AG08396 (cell line): Measurements from ENCODE around the gene UIMC1.
"Not testable (repeated sequence)": the region's sequence is repeated elsewhere in the genome, so short reads cannot be mapped to it uniquely, and the experiment has no call there.

Experiments used
- DNase-seq: peaks from one replicate; pipeline ENCODE4 v3.0.0; 2012; ENCODE audit warnings: low spot score, mixed read lengths

The UIMC1 gene

GRCh38 chr5:177006265-177006972, at the start of gene UIMC1:
TSS of gene UIMC1 (minus strand) at chr5:177006779. CDS start at chr5:176982615, 24,164 bp downstream.
- peak; percentile 95 for DNase-seq

DNA sequence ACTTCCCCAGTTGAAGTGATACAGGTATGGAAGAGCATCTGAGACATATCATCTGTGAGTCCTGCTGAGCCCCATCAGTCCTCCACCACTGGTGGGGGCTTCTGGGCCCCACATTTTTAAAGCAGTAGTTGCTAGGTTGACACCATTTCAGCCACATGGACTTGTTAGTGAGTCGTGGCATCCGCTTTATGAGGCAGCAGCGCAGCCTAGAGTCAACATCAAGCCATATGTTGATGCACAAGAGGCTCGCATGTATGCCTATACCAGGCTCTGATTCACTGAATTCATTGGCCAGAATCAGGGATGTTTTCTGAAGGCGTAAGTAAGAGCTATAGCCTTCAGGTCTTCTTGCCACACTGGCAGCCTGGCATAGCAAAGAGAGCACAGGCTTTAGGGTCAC, 42.7 kb upstream of the UIMC1 start:
- DNase-seq: no peak

DNA sequence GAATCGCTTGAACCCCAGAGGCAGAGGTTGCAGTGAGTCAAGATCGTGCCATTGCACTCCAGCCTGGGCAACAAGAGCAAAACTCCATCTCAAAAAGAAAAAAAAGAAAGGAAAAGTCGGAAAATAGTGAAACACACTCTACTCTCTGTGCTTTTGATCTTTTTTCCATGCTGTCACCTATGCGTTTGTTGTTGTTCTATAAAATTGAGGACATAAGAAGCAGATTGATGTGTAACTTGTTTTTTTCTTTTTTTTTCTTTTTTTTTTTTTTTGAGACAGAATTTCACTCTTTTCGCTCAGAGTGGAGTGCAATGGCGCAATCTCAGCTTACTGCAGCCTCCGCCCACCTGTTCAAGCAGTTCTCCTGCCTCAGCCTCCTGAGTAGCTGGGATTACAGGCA, 42.0 kb upstream of the UIMC1 start:
- DNase-seq: not testable (repeated sequence)

DNA sequence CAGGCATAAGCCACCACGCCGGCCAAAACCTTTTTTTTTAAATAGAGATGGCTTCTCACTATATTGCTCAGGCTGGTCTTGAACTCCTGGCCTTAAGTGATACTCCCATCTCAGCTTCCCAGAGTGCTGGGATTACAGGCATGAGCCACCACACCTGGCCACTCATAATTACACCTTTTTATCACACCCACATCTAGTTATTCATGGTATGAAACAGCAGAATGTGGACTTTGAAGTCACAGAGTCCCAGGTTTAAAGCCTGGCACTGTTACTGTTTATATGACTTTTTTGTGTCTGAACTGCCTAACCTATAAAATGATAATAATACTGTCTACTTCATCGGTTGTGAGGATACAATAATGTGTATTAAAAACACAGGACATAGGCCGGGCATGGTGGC, 39.1 kb upstream of the UIMC1 start:
- no peak for DNase-seq

- no peak for DNase-seq
Observed at GRCh38 chr5:177044641-177045040, 38.1 kb upstream of the UIMC1 start.

- no peak for DNase-seq
Observed at GRCh38 chr5:177043958-177044357, 37.4 kb upstream of the UIMC1 start.

DNA sequence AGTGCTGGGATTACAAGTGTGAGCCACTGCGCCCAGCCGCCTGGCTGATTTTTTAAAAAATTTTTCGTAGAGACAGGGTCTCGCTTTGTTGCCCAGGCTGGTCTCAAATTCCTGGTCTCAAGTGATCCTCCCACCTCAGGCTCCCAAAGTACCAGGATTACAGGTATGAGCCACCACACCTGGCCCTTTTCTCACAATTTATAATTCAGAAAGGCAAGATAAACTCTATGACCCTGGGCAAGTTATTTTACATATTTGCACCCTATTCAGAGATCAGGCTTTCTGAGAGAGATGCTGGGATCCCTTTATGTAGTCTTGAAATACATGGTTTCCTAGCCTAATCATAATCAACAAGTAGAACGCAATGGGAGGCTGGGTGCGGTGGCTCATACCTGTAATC, 36.5 kb upstream of the UIMC1 start:
- no peak for DNase-seq

DNA sequence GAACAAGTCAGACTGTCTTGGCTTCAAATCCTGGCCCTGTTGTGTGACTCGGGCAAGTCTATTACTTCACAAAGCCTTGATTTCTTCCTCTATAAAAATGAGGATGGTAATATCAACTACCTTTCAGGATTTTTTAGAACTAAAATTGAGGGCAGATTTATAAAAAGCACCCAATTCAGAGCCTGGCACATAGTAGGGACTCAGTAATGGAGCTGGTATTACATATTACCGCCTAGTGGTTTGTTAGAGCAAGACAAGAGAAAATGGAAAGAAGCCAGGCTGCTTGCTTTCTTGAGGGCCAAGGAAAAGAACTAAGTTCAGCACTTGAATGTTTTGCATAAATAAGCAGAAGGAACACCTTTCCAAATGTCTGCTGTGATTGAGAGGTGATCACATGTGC, 35.4 kb upstream of the UIMC1 start:
- no peak for DNase-seq

DNA sequence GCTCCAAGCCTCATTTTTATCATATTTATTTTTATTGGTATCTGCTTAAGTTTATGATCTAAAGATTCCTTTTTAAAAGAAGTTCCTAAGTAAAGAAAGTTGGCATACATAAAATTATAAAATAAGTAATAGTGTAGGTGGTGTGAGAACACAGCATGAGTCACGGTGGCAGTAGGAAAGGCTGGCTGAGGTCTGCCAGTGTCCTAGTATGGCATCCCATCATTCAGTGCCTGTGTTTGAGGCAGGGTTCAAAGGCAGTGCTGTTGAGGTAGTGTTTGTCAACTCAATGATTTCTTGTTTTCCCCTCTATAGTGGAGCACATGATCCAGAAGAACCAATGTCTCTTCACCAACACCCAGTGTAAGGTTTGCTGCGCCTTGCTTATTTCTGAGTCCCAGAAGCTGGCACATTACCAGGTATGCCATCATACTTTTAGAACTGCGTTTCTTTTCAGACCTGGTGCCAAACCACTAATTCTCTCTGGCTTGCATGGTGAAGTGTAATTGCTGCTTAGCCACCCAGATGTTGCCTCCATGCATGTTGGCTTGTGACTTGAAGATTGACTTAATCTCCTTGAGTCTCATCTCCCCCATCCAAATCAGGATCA, 34.3 kb upstream of the UIMC1 start:
- DNase-seq: peak; percentile 49

DNA sequence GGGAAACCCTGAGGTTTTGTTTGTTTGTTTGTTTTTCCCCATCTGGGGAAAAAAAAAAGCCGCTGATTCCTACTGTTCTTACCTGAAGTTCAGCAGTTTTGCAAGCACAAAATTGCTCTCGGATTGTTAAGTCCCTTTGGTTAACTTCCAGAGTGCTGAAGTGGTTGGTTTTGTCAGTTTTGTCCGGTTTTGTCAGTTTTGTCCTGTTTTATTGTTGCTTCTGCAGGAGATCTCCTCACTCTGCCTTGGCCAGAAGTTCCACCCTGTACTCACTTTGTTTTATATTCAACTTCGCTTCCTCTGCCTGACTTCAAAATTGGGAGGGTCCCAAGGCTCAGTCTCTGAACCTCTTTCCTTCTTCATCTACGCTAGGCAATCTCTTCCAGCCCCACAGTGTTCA, 30.3 kb upstream of the UIMC1 start:
- no peak for DNase-seq

- DNase-seq: no peak
Observed at GRCh38 chr5:177036443-177036842, 29.9 kb upstream of the UIMC1 start.

DNA sequence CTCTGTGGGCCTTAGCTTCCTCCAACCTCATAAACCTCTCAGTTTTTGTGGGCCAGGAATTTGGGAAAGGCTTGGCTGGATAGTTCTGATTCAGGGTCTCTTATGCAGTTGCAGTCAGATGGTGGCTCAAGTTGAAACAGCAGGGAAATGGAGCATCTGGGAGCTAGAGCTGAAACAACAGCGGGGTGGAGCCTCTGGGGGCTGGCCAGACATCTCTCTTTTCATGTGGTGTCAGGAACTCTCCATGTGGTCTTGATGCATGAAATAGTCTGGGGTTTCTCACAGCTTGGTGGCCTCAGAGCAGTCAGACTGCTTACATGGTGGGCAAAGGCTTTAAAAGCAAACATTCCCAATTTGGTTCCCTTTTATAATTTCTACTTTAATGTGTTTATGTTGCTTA, 29.4 kb upstream of the UIMC1 start:
- no peak for DNase-seq

- DNase-seq: no peak
Observed at GRCh38 chr5:177029498-177029897, 22.9 kb upstream of the UIMC1 start.

DNA sequence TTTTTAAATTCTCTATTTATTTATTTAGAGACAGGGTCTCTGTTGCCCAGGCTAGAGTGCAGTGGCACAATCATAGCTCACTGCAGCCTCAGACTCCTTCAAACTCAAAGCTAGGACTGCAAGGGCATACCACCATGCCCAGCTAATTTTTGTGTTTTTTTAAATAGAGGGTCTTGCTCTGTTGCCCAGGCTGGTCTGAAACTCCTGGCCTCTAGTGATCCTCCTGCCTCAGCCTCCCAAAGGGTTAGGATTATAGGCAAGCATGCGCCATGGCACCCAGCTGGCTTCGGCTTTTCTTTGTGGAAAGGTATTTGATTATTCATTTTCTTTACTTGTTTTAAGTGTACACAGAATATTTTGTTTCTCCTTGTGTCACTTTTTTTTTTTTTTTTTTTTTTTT, 21.1 kb upstream of the UIMC1 start:
- DNase-seq: no peak

GRCh38 chr5:177025101-177025601, 18.6 kb upstream of the UIMC1 start:
- DNase-seq: no peak

DNA sequence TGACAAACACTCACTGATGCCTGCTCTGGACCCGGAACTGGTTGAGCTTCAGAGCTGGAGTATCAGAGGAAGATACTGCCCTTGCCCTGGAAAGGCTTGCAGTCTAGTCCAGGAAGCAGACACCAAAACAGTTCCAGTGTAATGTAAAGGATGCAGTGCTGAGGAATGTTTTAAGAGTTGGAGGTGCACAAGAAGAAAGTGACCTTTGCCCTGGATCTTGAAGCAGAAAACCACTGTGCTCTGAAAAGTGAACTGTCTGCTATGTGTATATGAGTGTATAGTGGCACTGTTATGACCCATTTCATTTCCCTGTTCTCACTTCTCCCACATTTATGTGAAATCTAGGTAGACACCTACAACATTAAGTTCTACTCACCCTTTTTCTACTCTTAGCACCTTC, 18.0 kb upstream of the UIMC1 start:
- DNase-seq: no peak

GRCh38 chr5:177023303-177023664, 16.7 kb upstream of the UIMC1 start:
- peak; percentile 45 for DNase-seq

DNA sequence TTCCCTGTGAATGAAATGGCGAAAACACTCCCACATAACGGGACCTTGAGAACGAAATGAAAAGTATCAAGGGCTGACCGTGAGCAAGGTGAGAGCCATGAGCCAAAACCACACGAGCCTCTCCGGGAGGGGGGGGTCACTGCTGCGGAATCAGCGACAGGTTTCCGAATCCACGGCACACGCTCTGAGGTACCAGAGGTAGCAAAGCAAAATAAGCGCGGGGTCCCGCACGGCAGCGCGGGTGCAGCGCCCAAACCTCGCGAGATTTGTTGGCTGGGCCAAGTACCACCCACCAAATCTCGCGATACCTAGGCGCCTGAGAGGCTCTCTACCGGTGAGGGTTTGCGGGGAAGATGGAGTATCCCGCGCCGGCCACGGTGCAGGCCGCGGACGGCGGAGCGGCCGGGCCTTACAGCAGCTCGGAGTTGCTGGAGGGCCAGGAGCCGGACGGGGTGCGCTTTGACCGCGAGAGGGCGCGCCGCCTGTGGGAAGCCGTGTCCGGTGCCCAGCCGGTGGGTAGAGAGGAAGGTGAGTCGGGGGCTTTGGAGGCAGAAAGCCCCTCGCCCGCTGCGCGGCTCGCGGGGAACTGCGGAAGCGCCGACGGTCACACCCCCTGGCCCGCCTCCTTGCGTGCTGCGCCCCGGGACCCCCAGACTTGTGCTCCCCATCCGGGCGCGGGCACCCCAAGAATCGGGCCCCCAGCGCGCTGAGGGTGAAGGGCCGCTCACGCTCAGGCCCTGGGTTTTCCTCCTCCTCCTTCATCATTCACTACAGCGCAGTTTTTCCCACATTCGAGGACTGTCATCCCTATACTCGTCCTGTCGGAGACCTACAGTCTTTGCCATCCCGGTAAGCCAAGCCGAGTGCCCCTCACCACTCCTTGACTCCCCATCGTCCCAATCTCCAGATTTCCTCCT, 16.1 kb upstream of the UIMC1 start, which contains the start of gene ZNF346:
ZNF346 (plus strand) TSS at position 311 of the 917 bp plus-strand sequence; CDS start at position 354, 43 bp downstream.
- DNase-seq: peak; percentile 98

GRCh38 chr5:177020033-177020432, 13.5 kb upstream of the UIMC1 start:
- DNase-seq: no peak

- no peak for DNase-seq
Observed at GRCh38 chr5:177018341-177018740, 11.8 kb upstream of the UIMC1 start.

DNA sequence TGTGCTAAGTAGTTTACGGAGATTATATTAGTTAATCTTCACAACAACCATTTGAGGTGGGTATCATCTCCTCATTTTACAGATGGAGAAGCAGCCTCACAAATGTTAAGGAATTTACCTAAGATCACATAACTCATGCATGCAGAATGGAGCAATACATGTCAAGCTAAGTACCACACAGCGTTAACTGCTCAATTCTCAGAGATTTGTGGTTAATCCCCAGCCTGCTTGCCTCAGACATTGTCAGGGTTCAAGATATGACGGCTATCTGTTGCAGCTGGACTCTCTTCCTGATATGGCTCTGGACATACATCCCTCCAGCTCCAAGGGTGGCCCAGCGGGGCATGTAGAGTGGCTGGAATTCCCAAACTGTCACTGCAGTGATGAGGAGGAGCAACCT, 8.6 kb upstream of the UIMC1 start:
- DNase-seq: no peak

GRCh38 chr5:177010153-177010552, 3.6 kb upstream of the UIMC1 start:
- DNase-seq: no peak

GRCh38 chr5:177008716-177009115, 2.1 kb upstream of the UIMC1 start:
- no peak for DNase-seq
